HFF-Myc (cell line): ENCODE results near the gene STON1.

Experiments
- DNase-seq: peaks from one replicate; pipeline ENCODE4 v3.0.0-alpha.2; 2011; ENCODE audit warnings: low read depth; ENCODE audit errors: extremely low read depth
- H3K4me3 ChIP-seq: replicated peaks from 2 replicates; pipeline ENCODE4 v1.5.1; 2011; ENCODE audit warnings: low read depth, mild to moderate bottlenecking, control low read depth, low read length
- CTCF ChIP-seq: IDR thresholded peaks from 2 replicates; pipeline ENCODE4 v1.5.1; 2012; ENCODE audit warnings: mild to moderate bottlenecking, low read depth, low read length, control low read depth; ENCODE audit errors: missing control alignments

Gene STON1

GRCh38 chr2:48567671-48568070 is 37.7 kb downstream of the STON1 start:
- TF ChIP-seq CTCF = no peak
- H3K4me3 ChIP-seq = no peak overlapping the region
- no peak for DNase-seq

GRCh38 chr2:48568547-48568946 is 38.6 kb downstream of the STON1 start:
- H3K4me3 ChIP-seq = no peak overlapping the region
- no peak for DNase-seq
- no peak for TF ChIP-seq CTCF

- DNase-seq = no peak
- no peak overlapping the region for H3K4me3 ChIP-seq
- no peak for TF ChIP-seq CTCF
Measured at GRCh38 chr2:48569433-48569832, 39.5 kb downstream of the STON1 start.

GRCh38 chr2:48572816-48573215 is 42.9 kb downstream of the STON1 start:
- no peak for DNase-seq
- no peak overlapping the region for H3K4me3 ChIP-seq
- TF ChIP-seq CTCF = no peak

- H3K4me3 ChIP-seq = no peak overlapping the region
- TF ChIP-seq CTCF = no peak
- DNase-seq = no peak
Measured at GRCh38 chr2:48574353-48575287, 44.7 kb downstream of the STON1 start.

- no peak for DNase-seq
- no peak overlapping the region for H3K4me3 ChIP-seq
- no peak for TF ChIP-seq CTCF
Measured at GRCh38 chr2:48578313-48578712, 48.4 kb downstream of the STON1 start.

- no peak for DNase-seq
- H3K4me3 ChIP-seq = no peak overlapping the region
- TF ChIP-seq CTCF = no peak
Measured at GRCh38 chr2:48583961-48584360, 54.0 kb downstream of the STON1 start.
